AG04450 (cell line): ENCODE measurements around the gene KATNBL1. TPM values are rescaled to one million over a fixed set of nuclear protein-coding genes. Genes with fewer than 3 reads are reported as not detected.

ENCODE experiments used
- CTCF ChIA-PET: fragments of 300-600, 350-600 bp; formaldehyde crosslinking; extraction: SDS; loops from one replicate; lab custom pipeline; 2022; ENCODE audit warnings: antibody characterized with exemption, inconsistent platforms; lab: Charles Lee
- POLR2A ChIA-PET: fragments of 350-600 bp; formaldehyde crosslinking; extraction: SDS; loops from one replicate; lab custom pipeline; 2021; ENCODE audit warnings: antibody characterized with exemption, inconsistent platforms; lab: Yijun Ruan, JAX
- DNase-seq: peaks from one replicate; pipeline ENCODE4 v3.0.0-alpha.2; 2011; ENCODE audit warnings: low read depth, low spot score
- H3K27ac ChIP-seq: one replicate; pipeline ENCODE4 v1.5.1; 2012; ENCODE audit warnings: low read depth, low read length, control low read depth
- H3K27me3 ChIP-seq: one replicate; pipeline ENCODE4 v1.6.0; 2012; ENCODE audit warnings: low read length; ENCODE audit not compliant: control insufficient read depth, insufficient read depth
- H3K4me3 ChIP-seq: 2 replicates; pipeline ENCODE4 v1.5.1; 2011; ENCODE audit warnings: mild to moderate bottlenecking, low read depth, low read length, control low read depth
- H3K9me3 ChIP-seq: 2 replicates; pipeline ENCODE4 v1.5.1; 2012; ENCODE audit warnings: low read length; ENCODE audit not compliant: control insufficient read depth, insufficient read depth
- CTCF ChIP-seq: IDR thresholded peaks from 2 replicates; pipeline ENCODE4 v1.5.1; 2011; ENCODE audit warnings: low read depth, low read length, control low read depth, inconsistent platforms
- polyA plus RNA-seq: library from polyadenylated mRNA; depleted of rRNA; stranded (reverse); fragments of >200 nt; gene quantifications from 2 replicates; pipeline ENCODE4 v1.2.3, GENCODE V29; 2011

The KATNBL1 gene
- polyA plus RNA-seq, 1 experiment: 46.6 TPM

- DNase-seq: no peak
- peak; percentile 73 for TF ChIP-seq CTCF
- ChIA-PET POLR2A (no interaction called here), CTCF (interaction anchor here (0.5 to 2.2 kb wide), 31 partner anchors 9 to 346 kb away, joined by 3 to 26 read pairs (median 4); partner anchors contain the start of genes LPCAT4, NOP10, NUTM1 and SLC12A6)
- Histone ChIP-seq H3K4me3 (no peak overlapping the region), H3K27ac (no peak overlapping the region), H3K9me3 (no peaks in the 10 kb centered on the region), H3K27me3 (no peaks in the 10 kb centered on the region)
Observed at GRCh38 chr15:34241376-34242330, 31.8 kb upstream of the KATNBL1 start.

- POLR2A ChIA-PET: interaction anchor here (1.1 kb wide), 1 partner anchor 102 kb away, joined by 4 read pairs; the partner anchor contains the start of genes NOP10 and NUTM1
- H3K9me3 ChIP-seq: no peaks in the 10 kb centered on the region
- H3K27me3 ChIP-seq: no peaks in the 10 kb centered on the region
- no peak overlapping the region for H3K27ac ChIP-seq
- H3K4me3 ChIP-seq: no peak overlapping the region
- CTCF ChIA-PET: interaction anchor here (0.7 to 2.2 kb wide), 10 partner anchors 18 to 347 kb away, joined by 3 to 26 read pairs (median 4); partner anchors contain the start of genes LPCAT4, NOP10, NUTM1 and SLC12A6
- TF ChIP-seq CTCF: no peak
- no peak for DNase-seq
Observed at GRCh38 chr15:34240537-34240936, 30.6 kb upstream of the KATNBL1 start.

GRCh38 chr15:34239151-34239808 lies 29.4 kb upstream of the KATNBL1 start:
- H3K27me3 ChIP-seq: no peaks in the 10 kb centered on the region
- TF ChIP-seq CTCF: no peak
- H3K27ac ChIP-seq: peak overlapping the region; percentile 85
- ChIA-PET CTCF (interaction anchor here (0.9 kb wide), 1 partner anchor 129 kb away, joined by 3 read pairs; no protein-coding TSS in a partner anchor), POLR2A (no interaction called here)
- no peaks in the 10 kb centered on the region for H3K9me3 ChIP-seq
- peak; percentile 49 for DNase-seq
- H3K4me3 ChIP-seq: no peak overlapping the region; the same call in 1 of the 2 replicates

GRCh38 chr15:34233614-34234013 lies 23.7 kb upstream of the KATNBL1 start:
- no peaks in the 10 kb centered on the region for H3K27me3 ChIP-seq
- no peaks in the 10 kb centered on the region for H3K9me3 ChIP-seq
- H3K27ac ChIP-seq: no peak overlapping the region
- no peak for DNase-seq
- no peak for TF ChIP-seq CTCF
- no peak overlapping the region for H3K4me3 ChIP-seq
- POLR2A ChIA-PET: no interaction called here
- CTCF ChIA-PET: interaction anchor here (0.6 to 1.9 kb wide), 3 partner anchors 8 to 24 kb away, joined by 3 to 11 read pairs (median 3); partner anchors contain the start of gene KATNBL1
